HG03045 (cell line): ENCODE data around the gene PTPRQ.
"Not testable (repeated sequence)": the region's sequence is repeated elsewhere in the genome, so short reads cannot be mapped to it uniquely, and the experiment has no call there.

Experiments
- ATAC-seq: cut with Tn5 transposase; IDR thresholded peaks from one replicate; pipeline ENCODE4 v1.9.1; 2021; ENCODE audit warnings: mild to moderate bottlenecking, moderate library complexity; ENCODE audit not compliant: unreplicated experiment

PTPRQ gene

GRCh38 chr12:80472236-80472635 lies 28.2 kb downstream of the PTPRQ start:
- ATAC-seq, result no peak

- ATAC-seq, result no peak
Observed at GRCh38 chr12:80472911-80473500, 29.0 kb downstream of the PTPRQ start.

GRCh38 chr12:80477521-80478145 lies 33.6 kb downstream of the PTPRQ start:
- ATAC-seq, result not testable (repeated sequence)

GRCh38 chr12:80484746-80485145 lies 40.7 kb downstream of the PTPRQ start:
- no peak for ATAC-seq

GRCh38 chr12:80485222-80485987 lies 41.4 kb downstream of the PTPRQ start:
- peak; percentile 53 for ATAC-seq

GRCh38 chr12:80490329-80490728 lies 46.3 kb downstream of the PTPRQ start:
- ATAC-seq, result no peak

GRCh38 chr12:80491166-80491565 lies 47.1 kb downstream of the PTPRQ start:
- no peak for ATAC-seq

GRCh38 chr12:80493466-80493865 lies 49.4 kb downstream of the PTPRQ start:
- no peak for ATAC-seq

- no peak for ATAC-seq
Observed at GRCh38 chr12:80494836-80495235, 50.8 kb downstream of the PTPRQ start.

- no peak for ATAC-seq
Observed at GRCh38 chr12:80498059-80498728, 54.2 kb downstream of the PTPRQ start.

GRCh38 chr12:80504389-80505163 lies 60.5 kb downstream of the PTPRQ start:
- no peak for ATAC-seq

GRCh38 chr12:80509781-80510556 lies 65.9 kb downstream of the PTPRQ start:
- no peak for ATAC-seq

GRCh38 chr12:80512781-80513180 lies 68.7 kb downstream of the PTPRQ start:
- no peak for ATAC-seq

GRCh38 chr12:80513211-80513610 lies 69.2 kb downstream of the PTPRQ start:
- ATAC-seq, result no peak

- ATAC-seq, result no peak
Observed at GRCh38 chr12:80517655-80518054, 73.6 kb downstream of the PTPRQ start.

GRCh38 chr12:80531646-80532045 lies 87.6 kb downstream of the PTPRQ start:
- ATAC-seq, result no peak

GRCh38 chr12:80539029-80539428 lies 95.0 kb downstream of the PTPRQ start:
- no peak for ATAC-seq

- ATAC-seq, result no peak
Observed at GRCh38 chr12:80549298-80549697, 105.3 kb downstream of the PTPRQ start.

- ATAC-seq, result no peak
Observed at GRCh38 chr12:80551897-80552296, 107.9 kb downstream of the PTPRQ start.

- no peak for ATAC-seq
Observed at GRCh38 chr12:80553316-80553715, 109.3 kb downstream of the PTPRQ start.
